SKM-1 (cell line): ENCODE measurements around the gene NXF1.
A peak's percentile ranks its signal among the peaks of the same experiment; 100 is the strongest.
"Not testable (repeated sequence)": the region's sequence is repeated elsewhere in the genome, so short reads cannot be mapped to it uniquely, and the experiment has no call there.

Experiments used
- DNase-seq: peaks from one replicate; lab custom pipeline; 2025; ENCODE audit not compliant: unreplicated experiment; lab: John Stamatoyannopoulos, UW

The NXF1 gene

GRCh38 chr11:62832336-62833234 is 27.3 kb upstream of the NXF1 start, which contains the start of gene TEX54:
TSS of gene TEX54 (minus strand) at chr11:62832841.
- no peak for DNase-seq

- DNase-seq: peak; percentile 95
These were observed 26.5 kb upstream of the NXF1 start, which contains the start of gene STX5 for GRCh38 chr11:62831520-62832335. TSS of gene STX5 (minus strand) at chr11:62832051. CDS start at chr11:62831243, 808 bp downstream.

DNA sequence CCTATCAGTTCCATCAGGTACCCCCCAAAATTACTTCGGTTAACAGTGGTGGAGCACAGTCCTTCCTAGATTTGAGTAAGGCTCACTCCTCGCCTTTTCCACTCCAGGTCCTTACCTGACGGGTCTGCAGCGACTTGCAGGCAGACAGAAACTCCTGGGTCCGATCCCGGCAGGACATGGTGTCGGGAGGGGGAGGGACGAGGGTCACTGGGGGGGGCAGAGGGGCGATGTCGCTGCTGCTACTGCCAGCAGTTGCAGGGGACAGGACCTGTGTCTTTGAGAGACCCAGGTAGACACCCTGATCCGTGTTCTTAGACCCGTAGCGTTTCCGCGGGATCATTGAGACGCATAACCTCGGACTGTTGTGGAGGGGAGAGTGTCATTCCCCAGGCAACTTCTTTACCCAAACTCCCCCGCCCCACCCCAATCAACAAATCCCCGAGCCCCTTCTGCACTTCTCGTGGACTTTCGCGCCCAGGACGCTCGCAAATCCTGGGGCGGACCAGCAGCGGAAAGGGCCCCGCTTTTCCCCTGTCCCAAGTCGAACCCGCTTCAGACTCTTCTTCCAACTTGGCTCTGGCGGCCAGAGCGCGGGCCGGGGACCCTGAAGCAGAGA is 25.8 kb upstream of the NXF1 start:
- DNase-seq: no peak

DNA sequence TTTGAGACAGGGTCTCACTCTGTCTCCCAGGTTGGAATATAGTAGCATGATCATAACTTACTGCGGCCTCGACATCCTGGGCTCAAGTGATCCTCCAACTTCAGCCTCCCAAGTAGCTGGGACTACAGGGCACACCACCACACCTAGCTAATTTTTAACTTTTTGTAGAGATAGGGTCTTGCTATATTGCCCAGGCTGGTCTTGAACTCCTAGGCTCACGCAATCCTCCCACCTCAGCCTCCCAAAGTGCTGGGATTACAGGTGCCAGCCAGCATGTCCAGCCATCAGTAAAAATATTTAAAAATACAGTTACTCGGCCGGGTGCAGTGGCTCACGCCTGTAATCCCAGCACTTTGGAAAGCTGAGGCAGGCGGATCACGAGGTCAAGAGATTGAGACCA is 22.9 kb upstream of the NXF1 start:
- not testable (repeated sequence) for DNase-seq

- no peak for DNase-seq
These were observed 18.4 kb upstream of the NXF1 start for GRCh38 chr11:62823677-62824076.

GRCh38 chr11:62817129-62817528 is 11.9 kb upstream of the NXF1 start:
- no peak for DNase-seq

DNA sequence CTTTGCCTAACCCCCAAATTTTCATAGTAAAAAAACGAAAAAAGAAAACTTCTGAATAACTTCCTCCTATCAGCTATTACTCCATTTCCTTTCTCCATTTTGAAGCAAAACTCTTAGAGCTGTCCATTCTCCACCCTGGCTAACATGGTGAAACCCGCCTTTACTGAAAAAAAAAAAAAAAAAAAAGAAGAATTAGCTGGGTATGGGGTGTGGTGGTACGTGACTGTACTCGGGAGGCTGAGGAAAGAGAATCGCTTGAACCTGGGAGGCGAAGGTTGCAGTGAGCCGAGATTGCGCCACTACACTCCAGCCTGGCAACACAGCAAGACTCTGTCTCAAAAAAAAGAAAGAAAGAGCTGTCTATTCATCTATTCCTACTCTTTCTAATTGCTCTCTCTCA is 11.3 kb upstream of the NXF1 start:
- peak; percentile 68 for DNase-seq

DNA sequence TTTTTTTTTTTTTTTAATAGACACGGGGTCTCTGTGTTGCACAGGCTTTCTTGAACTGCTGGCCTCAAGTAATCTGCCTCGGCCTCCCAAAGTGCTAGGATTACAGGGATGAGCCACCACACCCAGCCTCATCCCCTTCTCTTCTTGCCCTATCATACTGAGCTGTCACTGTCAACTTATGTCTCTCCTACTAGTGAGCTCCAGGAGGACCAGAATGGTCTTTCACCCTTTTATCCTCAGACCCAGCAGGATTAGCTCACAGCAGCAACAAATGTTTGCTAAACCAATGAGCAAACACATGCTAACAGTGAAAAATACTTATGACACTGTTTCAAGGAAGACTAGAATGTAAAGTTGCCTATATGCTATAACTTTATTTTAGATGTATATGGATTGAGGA is 6.4 kb upstream of the NXF1 start:
- DNase-seq: no peak

- DNase-seq: no peak
These were observed 5.5 kb upstream of the NXF1 start for GRCh38 chr11:62810748-62811147.

DNA sequence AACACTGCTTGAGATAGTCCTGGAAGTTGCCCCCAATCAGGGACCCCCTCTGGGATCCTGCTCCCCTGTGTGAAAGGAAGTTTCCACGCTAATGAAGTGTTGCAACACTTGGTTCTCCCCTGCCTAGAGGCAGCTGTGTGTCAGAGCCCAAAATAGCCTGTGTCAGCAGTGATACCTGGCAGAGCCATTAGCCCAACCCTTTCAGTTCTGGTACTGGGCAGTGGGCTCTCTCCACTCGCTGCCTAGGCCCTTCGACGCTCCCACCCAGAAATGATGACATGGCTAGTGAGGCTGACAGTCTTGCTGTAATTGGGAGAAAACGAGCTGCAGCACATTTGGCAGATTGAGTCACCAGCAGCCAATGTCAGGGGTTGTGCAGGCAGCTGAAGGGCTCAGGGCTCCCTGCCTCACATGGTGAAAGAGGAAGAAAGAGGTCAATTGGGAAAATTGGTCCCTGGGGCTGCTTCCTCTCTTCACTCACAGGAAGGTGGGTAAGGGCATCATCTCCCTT is 1.4 kb upstream of the NXF1 start:
- peak; percentile 65 for DNase-seq

GRCh38 chr11:62805961-62806441 is 761 bp upstream of the NXF1 start:
- no peak for DNase-seq

DNA sequence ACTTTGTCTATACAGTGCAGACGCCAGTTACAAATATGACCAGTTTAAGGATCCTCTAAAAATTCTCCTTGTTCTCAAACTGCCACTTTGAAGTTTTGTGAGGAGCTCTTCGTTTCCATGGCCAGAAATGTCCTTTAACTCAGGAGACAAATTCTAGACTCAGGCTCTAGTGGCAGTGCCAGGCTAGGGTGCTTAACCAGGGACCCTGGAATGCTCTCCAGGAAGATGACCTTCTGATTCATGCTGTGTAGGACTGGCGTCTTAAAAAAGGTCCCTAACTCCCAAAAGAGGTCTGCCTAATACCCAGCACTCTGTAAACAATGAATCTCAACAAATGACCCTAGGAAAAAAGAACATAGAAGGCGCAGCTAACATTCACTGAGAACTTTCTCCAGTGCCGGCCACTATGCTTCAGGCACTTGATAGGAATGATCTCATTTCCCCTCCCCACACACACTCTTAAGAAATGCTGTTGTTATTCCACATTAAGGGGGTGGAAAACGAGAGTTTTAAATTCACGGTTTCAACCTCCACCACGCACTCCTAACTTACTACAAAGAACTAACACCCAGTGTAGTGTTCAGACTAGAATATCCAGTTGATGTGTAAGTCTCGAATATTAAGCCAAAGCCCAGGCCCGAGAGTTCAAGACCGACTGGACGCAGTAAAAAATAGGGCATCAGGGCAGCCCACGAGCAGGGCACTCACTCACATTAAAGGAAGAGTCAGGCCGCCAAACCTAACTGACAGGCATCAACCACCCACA is 747 bp downstream of the NXF1 start:
- no peak for DNase-seq

- no peak for DNase-seq
These were observed 4.2 kb downstream of the NXF1 start for GRCh38 chr11:62801071-62801470.

- DNase-seq: no peak
These were observed 5.8 kb downstream of the NXF1 start for GRCh38 chr11:62799486-62799885.

GRCh38 chr11:62796281-62796680 is 9.0 kb downstream of the NXF1 start:
- DNase-seq: no peak

DNA sequence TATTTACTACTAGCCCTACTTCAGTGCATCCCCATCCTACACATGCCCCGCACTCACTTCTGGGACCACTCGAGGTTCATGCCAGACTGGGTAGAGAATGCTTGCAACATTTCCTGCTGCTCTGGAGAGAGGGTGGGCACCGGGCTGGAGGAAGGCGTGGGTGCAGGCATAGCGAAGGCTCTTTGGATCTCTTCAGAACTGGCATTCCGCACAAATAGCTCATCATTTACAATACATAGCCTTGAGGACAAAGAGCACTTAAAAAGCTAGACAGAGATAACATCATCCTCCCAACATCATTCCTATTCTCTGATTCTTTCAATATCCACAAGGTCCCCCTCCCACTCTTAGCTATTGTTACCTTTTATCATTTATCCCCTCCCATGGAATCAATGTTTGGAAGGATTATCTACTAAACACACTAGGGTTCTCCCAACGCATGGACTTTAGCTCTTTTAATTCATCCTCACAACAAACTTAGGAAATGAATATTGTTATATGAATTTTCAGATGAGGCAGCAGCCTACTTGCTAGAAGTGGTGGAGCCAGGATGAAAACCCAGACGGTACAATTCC is 11.0 kb downstream of the NXF1 start:
- DNase-seq: no peak

GRCh38 chr11:62792202-62792575 is 13.1 kb downstream of the NXF1 start:
- DNase-seq: no peak

DNA sequence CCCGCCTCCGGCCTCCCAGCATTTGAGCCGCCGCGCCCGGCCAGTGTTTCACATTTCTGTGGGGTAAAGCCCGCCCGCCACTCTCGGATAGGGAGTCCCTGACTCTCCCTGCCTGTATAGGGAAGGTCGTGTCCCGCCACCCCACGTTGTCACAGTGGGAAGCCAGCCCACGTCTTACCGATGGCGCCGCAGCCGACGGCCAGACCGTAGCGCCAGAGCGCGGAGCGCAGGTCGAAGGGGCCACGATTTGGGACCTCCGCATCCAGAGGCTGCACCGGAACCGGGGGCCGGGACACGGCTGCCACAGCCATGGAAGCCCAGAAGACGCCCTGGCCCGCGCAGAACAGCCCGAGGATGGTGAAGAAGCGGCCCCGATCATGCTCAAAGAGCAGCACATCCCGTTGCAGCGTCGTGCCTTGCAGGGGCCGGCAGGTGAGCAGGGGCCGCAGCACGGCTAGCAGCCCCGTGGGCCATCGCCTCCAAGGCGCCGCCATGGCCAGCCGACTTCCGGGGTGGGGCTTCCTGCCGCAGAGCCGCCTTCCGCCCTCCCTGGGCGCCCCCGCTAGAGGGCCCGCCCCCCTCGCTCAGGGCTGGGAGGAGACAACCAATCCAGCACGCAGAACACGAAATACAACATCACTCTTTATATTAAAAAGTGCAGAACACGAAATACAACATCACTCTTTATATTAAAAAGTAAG is 13.6 kb downstream of the NXF1 start, which contains the start of gene TMEM223:
Gene TMEM223 (minus strand): TSS at position 506 of the 701 bp plus-strand sequence. CDS start 12 bp downstream, at position 494.
- DNase-seq: peak; percentile 56

DNA sequence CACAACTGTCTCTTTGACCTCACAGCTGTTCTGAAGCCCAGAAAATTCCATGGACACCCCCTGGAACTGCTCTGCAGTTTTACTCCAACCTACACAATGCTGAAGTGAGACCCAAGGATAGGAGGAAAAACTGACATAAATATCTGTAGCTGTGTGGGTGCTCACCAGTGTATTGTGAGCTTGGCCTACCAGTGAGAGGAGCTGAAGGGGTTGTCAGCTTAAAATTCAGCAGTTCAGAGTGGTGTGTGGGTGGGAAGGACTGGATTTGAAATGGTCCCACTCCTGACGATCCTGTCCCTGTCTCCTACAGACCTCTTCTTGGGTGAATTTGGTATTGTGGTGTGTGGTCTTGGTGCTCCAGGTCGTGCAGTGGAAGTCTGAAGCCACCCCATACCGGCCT is 15.7 kb downstream of the NXF1 start:
- DNase-seq: no peak
